Stimulated activated CD4-positive, alpha-beta T cell treated with anti-CD3 and anti-CD28 coated beads, Interleukin-4, amount 100 ng/mL, for 48 hours (primary cell): Measurements from ENCODE around the gene RABL6.
"Not testable (repeated sequence)": the region's sequence is repeated elsewhere in the genome, so short reads cannot be mapped to it uniquely, and the experiment has no call there.

Source experiments
- DNase-seq, 2 donors: peaks; one replicate each; pipeline ENCODE4 v3.0.0-alpha.2; 2020; ENCODE audit warnings: low read depth in 2 of 2

The RABL6 gene

DNA sequence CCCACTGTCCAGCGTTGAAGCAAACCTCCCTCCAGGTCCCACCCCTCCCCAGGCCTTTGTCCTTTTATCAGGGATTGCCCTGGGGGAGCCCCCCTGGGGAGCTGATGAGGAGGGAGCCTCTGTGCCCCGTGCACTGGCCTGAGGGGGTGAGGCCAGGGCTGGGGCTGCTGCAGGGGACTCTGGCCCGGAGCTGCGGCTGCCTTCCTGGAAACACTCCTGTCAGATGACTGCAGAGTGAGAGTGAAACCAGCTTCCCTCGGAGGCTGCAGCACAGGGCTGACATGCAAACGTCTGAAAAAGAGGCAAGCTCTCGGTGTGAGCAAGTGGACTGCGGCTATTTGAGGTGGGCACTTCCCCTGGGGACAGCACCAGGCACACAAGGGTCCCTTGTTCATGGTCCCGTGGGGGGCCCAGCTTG is 74.0 kb downstream of the RABL6 start:
- DNase-seq: peak; percentile 48 to 51

DNA sequence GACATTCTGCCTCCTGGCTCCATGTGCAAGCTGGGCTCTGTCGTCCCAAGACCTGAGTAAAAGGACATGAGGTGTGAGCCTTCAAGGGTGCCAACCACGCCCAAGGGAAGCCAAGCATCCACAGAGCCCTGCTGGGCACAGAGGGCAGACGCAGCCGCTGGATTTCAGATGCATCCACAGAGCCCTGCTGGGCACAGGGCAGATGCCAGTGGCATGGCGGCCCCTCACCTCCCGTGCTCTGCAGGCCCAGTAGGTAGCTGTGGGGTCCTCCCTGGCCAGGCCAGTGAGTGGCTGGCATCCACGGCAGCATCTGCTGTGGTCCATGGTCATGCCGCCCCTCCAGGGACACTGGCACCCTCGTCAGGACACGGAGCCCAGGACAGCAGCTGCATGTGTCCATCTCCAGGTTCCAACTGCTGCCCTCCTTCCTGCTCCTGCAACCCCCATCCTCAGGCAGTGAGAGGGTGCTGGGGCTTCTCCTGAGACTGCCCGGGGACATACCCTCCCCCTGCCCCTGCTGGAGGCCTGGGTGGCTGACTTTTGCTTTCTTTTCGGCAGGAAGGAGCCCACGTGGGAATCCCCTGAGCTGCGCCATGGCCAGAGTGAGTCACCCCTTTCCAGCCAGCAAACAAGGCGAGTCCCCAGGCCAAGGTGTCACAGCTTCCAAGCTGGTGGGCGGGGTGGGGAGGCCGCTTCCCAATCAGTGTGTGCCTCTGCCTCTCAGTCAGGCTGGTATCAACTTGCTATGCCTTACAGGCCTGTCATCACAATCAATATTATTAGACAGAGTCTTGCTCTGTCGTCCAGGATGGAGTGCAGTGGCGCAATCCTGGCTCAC is 74.6 kb downstream of the RABL6 start:
- DNase-seq: peak; percentile 81 to 92

DNA sequence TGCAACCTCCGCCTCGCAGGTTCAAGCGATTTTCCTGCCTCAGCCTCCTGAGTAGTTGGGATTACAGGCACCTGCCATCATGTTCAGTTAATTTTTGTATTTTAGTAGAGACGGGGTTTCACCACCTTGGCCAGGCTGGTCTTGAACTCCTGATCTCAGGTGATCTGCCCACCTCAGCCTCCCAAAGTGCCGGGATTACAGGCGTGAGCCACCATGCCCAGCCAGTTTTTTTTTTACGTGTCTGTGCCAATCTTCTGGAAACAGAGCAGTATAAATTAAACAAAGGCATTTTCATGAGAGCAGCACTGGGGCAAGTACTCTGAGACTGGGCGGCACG is 75.2 kb downstream of the RABL6 start:
- not testable (repeated sequence) for DNase-seq

- DNase-seq: not testable (repeated sequence)
These were observed 75.9 kb downstream of the RABL6 start for GRCh38 chr9:136883670-136884069.

DNA sequence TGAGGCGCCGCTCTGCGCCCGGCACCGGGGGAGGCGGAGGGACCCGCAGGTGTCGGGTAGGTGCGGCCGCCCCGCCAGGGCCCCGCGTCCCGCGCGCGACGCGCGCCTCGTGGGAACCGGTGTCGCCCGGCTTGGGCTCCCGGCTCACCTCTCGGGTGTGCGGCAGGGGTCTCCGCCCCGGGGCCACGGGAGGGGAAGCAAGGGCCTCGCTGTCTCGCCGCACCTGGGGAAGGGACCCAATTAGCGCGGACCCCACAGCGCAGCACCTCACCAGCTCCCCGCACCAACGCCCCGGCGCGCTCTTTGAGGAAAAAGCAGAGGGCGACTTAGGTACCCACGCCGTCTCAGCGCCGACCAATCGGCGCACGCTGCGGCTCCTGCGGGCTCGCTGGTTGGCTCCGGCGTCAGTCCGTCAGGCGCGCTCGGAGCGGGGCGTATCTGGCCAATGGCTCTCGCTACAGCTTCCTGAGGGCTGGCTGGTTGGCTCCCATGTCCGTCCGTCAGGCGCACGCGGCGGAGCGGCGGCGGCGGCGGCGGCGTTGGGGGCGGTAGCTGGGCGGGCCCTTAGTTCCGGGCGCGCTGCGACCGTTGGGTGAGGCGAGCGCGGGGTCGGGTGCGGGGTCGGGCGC is 78.3 kb downstream of the RABL6 start, which contains the start of gene TRAF2:
TSS of gene TRAF2 (plus strand) at position 567 of the 629 bp plus-strand sequence. CDS start 12,225 bp downstream, outside the sequence.
- DNase-seq: peak; percentile 97

DNA sequence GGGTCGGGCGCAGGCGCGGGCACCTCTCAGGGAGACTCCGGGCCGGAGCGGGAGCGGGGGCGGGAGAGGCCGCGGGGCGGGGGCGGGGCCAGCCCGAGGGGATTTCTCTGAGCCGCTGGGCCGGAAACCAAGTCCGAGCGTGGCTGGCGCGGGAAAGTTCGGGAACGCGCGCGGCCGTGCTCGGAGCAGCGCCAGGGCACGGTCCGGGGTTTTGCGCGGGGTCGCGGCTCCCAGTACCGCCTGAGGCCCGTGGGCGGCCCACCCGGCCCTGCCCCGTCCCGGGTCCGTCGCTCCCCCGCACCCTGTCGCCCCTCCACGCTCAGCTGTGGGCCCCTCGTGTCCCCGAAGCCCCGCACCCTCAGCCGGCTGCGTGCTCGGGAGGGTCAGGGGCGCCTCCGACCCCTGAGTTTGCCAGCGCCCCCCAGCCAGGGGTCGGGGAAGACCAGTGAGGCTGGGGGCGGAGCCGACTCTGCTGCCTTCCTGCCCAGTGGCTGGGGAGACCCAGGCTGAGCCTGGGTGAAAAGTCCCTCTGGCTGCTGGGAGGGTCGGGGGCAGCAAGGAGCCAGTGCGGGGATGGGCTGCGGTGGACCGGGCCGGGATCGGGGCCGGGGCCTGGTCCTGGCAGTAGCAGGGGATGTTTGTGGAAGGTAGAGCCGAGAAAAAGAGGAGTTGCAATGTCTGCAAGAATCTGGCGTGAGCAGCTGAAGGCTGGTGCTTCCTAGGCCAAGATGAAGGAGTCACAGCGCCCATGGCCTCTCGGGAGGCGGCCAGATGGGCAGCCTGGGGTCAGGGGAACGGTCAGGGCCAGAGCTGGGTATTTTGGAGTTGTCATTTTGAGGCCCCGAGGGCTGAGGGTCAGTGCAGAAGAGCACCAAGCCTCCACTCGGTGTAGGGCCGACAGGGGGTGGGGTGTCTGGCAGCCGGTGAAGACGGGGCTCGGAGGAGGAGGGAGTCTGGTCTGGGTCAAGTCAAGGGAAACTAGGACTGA is 79.2 kb downstream of the RABL6 start:
- peak; percentile 30 to 32 for DNase-seq

GRCh38 chr9:136888454-136888853 is 80.7 kb downstream of the RABL6 start:
- no peak for DNase-seq

- DNase-seq: no peak
These were observed 82.1 kb downstream of the RABL6 start for GRCh38 chr9:136889858-136890257.

- DNase-seq: no peak
These were observed 82.9 kb downstream of the RABL6 start for GRCh38 chr9:136890661-136891060.
